ENCODE results near the gene CDH4. TPM values are rescaled to one million over a fixed set of nuclear protein-coding genes. Genes with fewer than 3 reads are reported as not detected.

The CDH4 gene
- total and polyA plus RNA-seq, 2 donors (not counting 1 experiment from before 2014, with no cell fraction given): not detected

- no peak overlapping the region for H3K9ac ChIP-seq (ENCODE audit: low read length)
- H3K79me2 ChIP-seq (ENCODE audit: control insufficient read depth, insufficient read depth, low read length): no peaks in the 10 kb centered on the region
- intact Hi-C loops (cut with micrococcal nuclease): no loop called here
- no peak for DNase-seq
- Mint-ChIP-seq H3K27ac (no peak overlapping the region), H3K27me3 (no peaks in the 10 kb centered on the region), H3K4me3 (no peak overlapping the region), H3K4me1 (no peaks in the 10 kb centered on the region), H3K9me3 (ENCODE audit: insufficient read depth) (no peaks in the 10 kb centered on the region)
- POLR2A ChIA-PET: no interaction called here
- CTCF ChIA-PET: no interaction called here
- H3K4me2 ChIP-seq (replicated peaks; ENCODE audit: low read depth, low read length, poor library complexity, severe bottlenecking): no peak overlapping the region
- H3K4me1 ChIP-seq (ENCODE audit: control insufficient read depth in 2 of 2, insufficient read depth in 2 of 2, low read length in 2 of 2): no peaks in the 10 kb centered on the region
- ATAC-seq (ENCODE audit: low read depth): no peak
- H2AFZ ChIP-seq (ENCODE audit: insufficient read depth, low read depth, low read length, poor library complexity, severe bottlenecking): no peak overlapping the region
- H3K4me3 ChIP-seq (ENCODE audit: control extremely low read depth in 1 of 5, extremely low read depth in 1 of 5, insufficient read depth in 1 of 5, low read depth in 2 of 5, low read length in 4 of 5): no peak overlapping the region
- no peak overlapping the region for H3K27ac ChIP-seq (ENCODE audit: low read length in 2 of 2)
- no peaks in the 10 kb centered on the region for H4K20me1 ChIP-seq (ENCODE audit: control insufficient read depth, insufficient read depth, low read length, poor library complexity, severe bottlenecking)
- WGBS (ENCODE audit: insufficient coverage): 21% methylated on average over 3 of the region's 11 CpGs
- H3K36me3 ChIP-seq (replicated peaks in 1 of 2; ENCODE audit: control extremely low read depth in 1 of 2, control insufficient read depth in 1 of 2, extremely low read depth in 1 of 2, insufficient read depth in 2 of 2, low read length in 1 of 2): no peaks in the 10 kb centered on the region
- H3K9me3 ChIP-seq (ENCODE audit: control extremely low read depth in 1 of 3, control insufficient read depth in 2 of 3, insufficient read depth in 1 of 3, low read length in 2 of 3): peaks cover 0 to 26% (median 0%) of the 10 kb centered on the region in 3 donors
- TF ChIP-seq EZH2 (IDR thresholded peaks at IDR 0.05; ENCODE audit: borderline replicate concordance, insufficient read depth, low read depth, low read length, poor library complexity, severe bottlenecking): no peak
- TF ChIP-seq CTCF (IDR thresholded peaks at IDR 0.05): no peak
- H3K27me3 ChIP-seq (replicated peaks in 1 of 4; ENCODE audit: control extremely low read depth in 1 of 4, control insufficient read depth in 3 of 4, insufficient read depth in 4 of 4, low read length in 3 of 4): no peaks in the 10 kb centered on the region
Measured at GRCh38 chr20:61430228-61430624, 178.2 kb downstream of the CDH4 start.

- ATAC-seq (ENCODE audit: low read depth): no peak
- intact Hi-C loops (cut with micrococcal nuclease): no loop called here
- TF ChIP-seq CTCF (IDR thresholded peaks at IDR 0.05) (no peak), EZH2 (IDR thresholded peaks at IDR 0.05; ENCODE audit: borderline replicate concordance, insufficient read depth, low read depth, low read length, poor library complexity, severe bottlenecking) (no peak)
Measured at GRCh38 chr20:61433176-61433575, 181.1 kb downstream of the CDH4 start.

More at GRCh38 chr20:61433176-61433575, 181.1 kb downstream of the CDH4 start:
- no peak overlapping the region for H3K4me3 ChIP-seq (ENCODE audit: control extremely low read depth in 1 of 5, extremely low read depth in 1 of 5, insufficient read depth in 1 of 5, low read depth in 2 of 5, low read length in 4 of 5)
- no peak overlapping the region for H3K27ac Mint-ChIP-seq
- H3K9ac ChIP-seq (ENCODE audit: low read length): no peak overlapping the region
- H3K36me3 ChIP-seq (replicated peaks in 1 of 2; ENCODE audit: control extremely low read depth in 1 of 2, control insufficient read depth in 1 of 2, extremely low read depth in 1 of 2, insufficient read depth in 2 of 2, low read length in 1 of 2): no peaks in the 10 kb centered on the region
- no peak overlapping the region for H3K4me3 Mint-ChIP-seq
- no peak for DNase-seq
- H4K20me1 ChIP-seq (ENCODE audit: control insufficient read depth, insufficient read depth, low read length, poor library complexity, severe bottlenecking): no peaks in the 10 kb centered on the region
- no peaks in the 10 kb centered on the region for H3K4me1 Mint-ChIP-seq
- H3K27me3 Mint-ChIP-seq: no peaks in the 10 kb centered on the region
- no peaks in the 10 kb centered on the region for H3K79me2 ChIP-seq (ENCODE audit: control insufficient read depth, insufficient read depth, low read length)
- no peaks in the 10 kb centered on the region for H3K27me3 ChIP-seq (replicated peaks in 1 of 4; ENCODE audit: control extremely low read depth in 1 of 4, control insufficient read depth in 3 of 4, insufficient read depth in 4 of 4, low read length in 3 of 4)
- no peak overlapping the region for H2AFZ ChIP-seq (ENCODE audit: insufficient read depth, low read depth, low read length, poor library complexity, severe bottlenecking)
- peaks cover 4% of the 10 kb centered on the region for H3K9me3 Mint-ChIP-seq (ENCODE audit: insufficient read depth)
- WGBS (ENCODE audit: insufficient coverage): 52% methylated on average over 8 of the region's 10 CpGs
- no peak overlapping the region for H3K27ac ChIP-seq (ENCODE audit: low read length in 2 of 2)
- H3K9me3 ChIP-seq (ENCODE audit: control extremely low read depth in 1 of 3, control insufficient read depth in 2 of 3, insufficient read depth in 1 of 3, low read length in 2 of 3): peaks cover 0 to 32% (median 0%) of the 10 kb centered on the region in 3 donors
- POLR2A ChIA-PET: no interaction called here
- CTCF ChIA-PET: no interaction called here
- H3K4me1 ChIP-seq (ENCODE audit: control insufficient read depth in 2 of 2, insufficient read depth in 2 of 2, low read length in 2 of 2): no peaks in the 10 kb centered on the region
- H3K4me2 ChIP-seq (replicated peaks; ENCODE audit: low read depth, low read length, poor library complexity, severe bottlenecking): no peak overlapping the region

All from B cell (primary cell).